Mucosa of descending colon (tissue), 3 donors: ENCODE results near the gene CFAP73. TPM values are rescaled to one million over a fixed set of nuclear protein-coding genes. Genes with fewer than 3 reads are reported as not detected.
A peak's percentile ranks its signal among the peaks of the same experiment; 100 is the strongest.

Source experiments
- ATAC-seq: fragments of 200-7000 bp; cut with Tn5 transposase; one replicate; pipeline ENCODE4 v1.9.1; 2020; ENCODE audit warnings: mild to moderate bottlenecking, moderate library complexity
- DNase-seq, 3 donors: peaks; one replicate each; pipeline ENCODE4 v3.0.0-alpha.2; 2020
- H3K36me3 ChIP-seq: fragments of 200-600 bp; one replicate; pipeline ENCODE4 v1.8.0; 2021; ENCODE audit warnings: low read depth, mild to moderate bottlenecking
- H3K4me1 ChIP-seq: fragments of 200-600 bp; one replicate; pipeline ENCODE4 v1.8.0; 2021; ENCODE audit warnings: low read depth, mild to moderate bottlenecking
- H3K4me3 ChIP-seq: fragments of 200-600 bp; one replicate; pipeline ENCODE4 v1.8.0; 2021; ENCODE audit warnings: mild to moderate bottlenecking
- H3K9me3 ChIP-seq: fragments of 200-600 bp; one replicate; pipeline ENCODE4 v1.8.0; 2021; ENCODE audit warnings: mild to moderate bottlenecking
- intact Hi-C, 2 donors: fragments of 100-400 bp; cut with DNase I in 1 of 2; cut with micrococcal nuclease in 1 of 2; formaldehyde crosslinking; loops; one replicate each; pipeline versions ENCODE4 v1.11.0 to v1.11.1; 2022; cut with DNase I, micrococcal nuclease
- total RNA-seq, 3 donors: library from RNA; stranded (reverse); fragmentation: NEBNext Ultra II Directional in 2 of 3; extraction: Animal tissue kit (Norgen Biotek cat#: 25700) in 2 of 3; gene quantifications; one replicate each; pipeline versions ENCODE4 v1.2.1 to v1.2.4, GENCODE V29; 2021 to 2023
- TF ChIP-seq, protein P1 (sequence below): fragments of 200-600 bp; IDR thresholded peaks from one replicate; pipeline ENCODE4 v1.8.0; 2022; ENCODE audit warnings: antibody characterized with exemption, mild to moderate bottlenecking
- donor health status: DM: no; HTN: no; CAD: no; lungs with moderate emphysema.
- donor health status: DM: no; HTN: no; CAD: no.
- donor health status: DM: no; HTN: yes; CAD: no.

The CFAP73 gene
- total RNA-seq, 3 donors from 2014 or later: 0.34 TPM; not detected in 2

GRCh38 chr12:113195598-113195997, 46.1 kb downstream of the CFAP73 start:
- no peak overlapping the region for H3K4me3 ChIP-seq
- H3K36me3 ChIP-seq: no peaks in the 10 kb centered on the region
- ATAC-seq: no peak
- DNase-seq: no peak
- peaks cover 4% of the 10 kb centered on the region for H3K4me1 ChIP-seq
- H3K9me3 ChIP-seq: no peaks in the 10 kb centered on the region
- intact Hi-C loops: no loop called here
- TF ChIP-seq, protein P1, sequence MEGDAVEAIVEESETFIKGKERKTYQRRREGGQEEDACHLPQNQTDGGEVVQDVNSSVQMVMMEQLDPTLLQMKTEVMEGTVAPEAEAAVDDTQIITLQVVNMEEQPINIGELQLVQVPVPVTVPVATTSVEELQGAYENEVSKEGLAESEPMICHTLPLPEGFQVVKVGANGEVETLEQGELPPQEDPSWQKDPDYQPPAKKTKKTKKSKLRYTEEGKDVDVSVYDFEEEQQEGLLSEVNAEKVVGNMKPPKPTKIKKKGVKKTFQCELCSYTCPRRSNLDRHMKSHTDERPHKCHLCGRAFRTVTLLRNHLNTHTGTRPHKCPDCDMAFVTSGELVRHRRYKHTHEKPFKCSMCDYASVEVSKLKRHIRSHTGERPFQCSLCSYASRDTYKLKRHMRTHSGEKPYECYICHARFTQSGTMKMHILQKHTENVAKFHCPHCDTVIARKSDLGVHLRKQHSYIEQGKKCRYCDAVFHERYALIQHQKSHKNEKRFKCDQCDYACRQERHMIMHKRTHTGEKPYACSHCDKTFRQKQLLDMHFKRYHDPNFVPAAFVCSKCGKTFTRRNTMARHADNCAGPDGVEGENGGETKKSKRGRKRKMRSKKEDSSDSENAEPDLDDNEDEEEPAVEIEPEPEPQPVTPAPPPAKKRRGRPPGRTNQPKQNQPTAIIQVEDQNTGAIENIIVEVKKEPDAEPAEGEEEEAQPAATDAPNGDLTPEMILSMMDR: no peak

GRCh38 chr12:113196582-113196981, 47.1 kb downstream of the CFAP73 start:
- Histone ChIP-seq H3K9me3 (no peaks in the 10 kb centered on the region), H3K36me3 (no peaks in the 10 kb centered on the region), H3K4me3 (no peak overlapping the region), H3K4me1 (peaks cover 4% of the 10 kb centered on the region)
- TF ChIP-seq, protein P1: no peak
- DNase-seq: no peak
- no peak for ATAC-seq
- intact Hi-C loops: no loop called here

- Histone ChIP-seq H3K36me3 (no peaks in the 10 kb centered on the region), H3K4me3 (no peak overlapping the region), H3K4me1 (peaks cover 4% of the 10 kb centered on the region), H3K9me3 (no peaks in the 10 kb centered on the region)
- TF ChIP-seq, protein P1: no peak
- intact Hi-C loops: no loop called here
- ATAC-seq (peak; percentile 87), DNase-seq (peak in 2 of 3 donors; percentile 68 to 87)
Measured at GRCh38 chr12:113196990-113197389, 47.5 kb downstream of the CFAP73 start.

DNA sequence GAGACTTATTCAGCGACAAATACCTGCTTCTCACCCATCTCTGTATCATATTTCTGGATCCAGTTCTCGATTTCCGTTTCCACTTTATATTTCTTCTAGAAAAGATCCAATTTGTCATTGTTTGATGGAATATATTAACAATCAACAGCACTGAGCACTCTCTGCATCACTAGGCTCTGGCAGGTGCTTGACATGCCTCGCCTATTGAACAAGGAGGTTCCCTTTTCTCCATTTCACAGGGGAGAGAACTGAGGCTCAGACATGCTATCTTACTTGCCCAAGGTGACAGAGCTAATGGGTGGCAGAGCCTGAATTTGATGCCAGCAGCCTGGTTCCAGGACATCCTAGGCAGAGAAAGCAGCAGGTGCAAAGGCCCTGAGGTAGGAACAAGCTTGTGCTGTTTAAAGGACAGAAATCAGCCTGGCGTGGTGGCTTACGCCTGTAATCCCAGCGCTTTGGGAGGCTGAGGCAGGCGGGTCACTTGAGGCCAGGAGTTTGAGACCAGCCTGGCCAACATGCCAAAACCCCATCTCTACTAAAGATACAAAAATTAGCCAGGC, 48.1 kb downstream of the CFAP73 start:
- intact Hi-C loops: no loop called here
- TF ChIP-seq, protein P1: no peak
- peaks cover 4% of the 10 kb centered on the region for H3K4me1 ChIP-seq
- H3K36me3 ChIP-seq: no peaks in the 10 kb centered on the region
- no peaks in the 10 kb centered on the region for H3K9me3 ChIP-seq
- ATAC-seq: no peak
- DNase-seq: no peak
- H3K4me3 ChIP-seq: no peak overlapping the region

GRCh38 chr12:113198296-113198695, 48.8 kb downstream of the CFAP73 start:
- DNase-seq (no peak), ATAC-seq (no peak)
- Histone ChIP-seq H3K4me3 (no peak overlapping the region), H3K36me3 (no peaks in the 10 kb centered on the region), H3K9me3 (no peaks in the 10 kb centered on the region), H3K4me1 (peaks cover 4% of the 10 kb centered on the region)
- TF ChIP-seq, protein P1: no peak
- intact Hi-C loops: no loop called here
